Mesothelial cell of epicardium (in vitro differentiated cells): ENCODE data around the gene ST8SIA6. TPM values are rescaled to one million over a fixed set of nuclear protein-coding genes. Genes with fewer than 3 reads are reported as not detected.

Source experiments
- DNase-seq, 2 experiments: peaks; one replicate each; pipeline ENCODE4 v3.0.0; 2021; ENCODE audit warnings: low spot score in 2 of 2; ENCODE audit not compliant: unreplicated experiment in 2 of 2
- H3K27ac Mint-ChIP-seq: 2 replicates; pipeline ENCODE4 v1.8.0; 2021; ENCODE audit warnings: mixed read lengths
- H3K27me3 Mint-ChIP-seq: 2 replicates; pipeline ENCODE4 v1.8.0; 2021; ENCODE audit warnings: low read depth, mixed read lengths
- H3K36me3 Mint-ChIP-seq: 2 replicates; pipeline ENCODE4 v1.8.0; 2021; ENCODE audit warnings: mixed read lengths
- H3K4me1 Mint-ChIP-seq: 2 replicates; pipeline ENCODE4 v1.8.0; 2021; ENCODE audit warnings: mixed read lengths
- H3K4me3 Mint-ChIP-seq: 2 replicates; pipeline ENCODE4 v1.8.0; 2021; ENCODE audit warnings: mild to moderate bottlenecking, moderate library complexity, mixed read lengths
- H3K9me3 Mint-ChIP-seq: 2 replicates; pipeline ENCODE4 v1.8.0; 2021; ENCODE audit warnings: mixed read lengths
- total RNA-seq: library from RNA; stranded (reverse); gene quantifications from 3 replicates; pipeline ENCODE4 v1.2.1, GENCODE V29; 2021
- TF ChIP-seq, protein P1 (sequence below): fragments of 200-600 bp; sonication (generic); IDR thresholded peaks from one replicate; pipeline ENCODE4 v1.5.0; 2021; ENCODE audit warnings: antibody characterized with exemption; ENCODE audit not compliant: unreplicated experiment

The ST8SIA6 gene
- total RNA-seq, 1 donor from 2014 or later, result 1.4 TPM

- TF ChIP-seq, protein P1, sequence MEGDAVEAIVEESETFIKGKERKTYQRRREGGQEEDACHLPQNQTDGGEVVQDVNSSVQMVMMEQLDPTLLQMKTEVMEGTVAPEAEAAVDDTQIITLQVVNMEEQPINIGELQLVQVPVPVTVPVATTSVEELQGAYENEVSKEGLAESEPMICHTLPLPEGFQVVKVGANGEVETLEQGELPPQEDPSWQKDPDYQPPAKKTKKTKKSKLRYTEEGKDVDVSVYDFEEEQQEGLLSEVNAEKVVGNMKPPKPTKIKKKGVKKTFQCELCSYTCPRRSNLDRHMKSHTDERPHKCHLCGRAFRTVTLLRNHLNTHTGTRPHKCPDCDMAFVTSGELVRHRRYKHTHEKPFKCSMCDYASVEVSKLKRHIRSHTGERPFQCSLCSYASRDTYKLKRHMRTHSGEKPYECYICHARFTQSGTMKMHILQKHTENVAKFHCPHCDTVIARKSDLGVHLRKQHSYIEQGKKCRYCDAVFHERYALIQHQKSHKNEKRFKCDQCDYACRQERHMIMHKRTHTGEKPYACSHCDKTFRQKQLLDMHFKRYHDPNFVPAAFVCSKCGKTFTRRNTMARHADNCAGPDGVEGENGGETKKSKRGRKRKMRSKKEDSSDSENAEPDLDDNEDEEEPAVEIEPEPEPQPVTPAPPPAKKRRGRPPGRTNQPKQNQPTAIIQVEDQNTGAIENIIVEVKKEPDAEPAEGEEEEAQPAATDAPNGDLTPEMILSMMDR, result no peak
- Mint-ChIP-seq H3K9me3 (peaks cover 6% of the 10 kb centered on the region), H3K4me3 (no peak overlapping the region), H3K27ac (no peak overlapping the region), H3K4me1 (peaks cover 2% of the 10 kb centered on the region), H3K27me3 (peaks cover 14% of the 10 kb centered on the region), H3K36me3 (no peaks in the 10 kb centered on the region)
- no peak for DNase-seq
These were observed 21.7 kb upstream of the ST8SIA6 start for GRCh38 chr10:17476073-17476472.

GRCh38 chr10:17475661-17476060 is 21.3 kb upstream of the ST8SIA6 start:
- no peaks in the 10 kb centered on the region for H3K36me3 Mint-ChIP-seq

GRCh38 chr10:17474595-17475323 is 20.4 kb upstream of the ST8SIA6 start:
- H3K27ac Mint-ChIP-seq, result no peak overlapping the region
- H3K27me3 Mint-ChIP-seq, result peaks cover 14% of the 10 kb centered on the region
- no peak overlapping the region for H3K4me3 Mint-ChIP-seq
- DNase-seq, result no peak
- TF ChIP-seq, protein P1, result no peak
- peaks cover 7% of the 10 kb centered on the region for H3K9me3 Mint-ChIP-seq
- H3K36me3 Mint-ChIP-seq, result no peaks in the 10 kb centered on the region
- peaks cover 2% of the 10 kb centered on the region for H3K4me1 Mint-ChIP-seq

More at GRCh38 chr10:17475661-17476060, 21.3 kb upstream of the ST8SIA6 start:
- H3K4me1 Mint-ChIP-seq, result peaks cover 2% of the 10 kb centered on the region
- no peak overlapping the region for H3K4me3 Mint-ChIP-seq
- no peak overlapping the region for H3K27ac Mint-ChIP-seq
- DNase-seq, result no peak
- H3K9me3 Mint-ChIP-seq, result peaks cover 2% of the 10 kb centered on the region
- peaks cover 14% of the 10 kb centered on the region for H3K27me3 Mint-ChIP-seq
- TF ChIP-seq, protein P1, result no peak

DNA sequence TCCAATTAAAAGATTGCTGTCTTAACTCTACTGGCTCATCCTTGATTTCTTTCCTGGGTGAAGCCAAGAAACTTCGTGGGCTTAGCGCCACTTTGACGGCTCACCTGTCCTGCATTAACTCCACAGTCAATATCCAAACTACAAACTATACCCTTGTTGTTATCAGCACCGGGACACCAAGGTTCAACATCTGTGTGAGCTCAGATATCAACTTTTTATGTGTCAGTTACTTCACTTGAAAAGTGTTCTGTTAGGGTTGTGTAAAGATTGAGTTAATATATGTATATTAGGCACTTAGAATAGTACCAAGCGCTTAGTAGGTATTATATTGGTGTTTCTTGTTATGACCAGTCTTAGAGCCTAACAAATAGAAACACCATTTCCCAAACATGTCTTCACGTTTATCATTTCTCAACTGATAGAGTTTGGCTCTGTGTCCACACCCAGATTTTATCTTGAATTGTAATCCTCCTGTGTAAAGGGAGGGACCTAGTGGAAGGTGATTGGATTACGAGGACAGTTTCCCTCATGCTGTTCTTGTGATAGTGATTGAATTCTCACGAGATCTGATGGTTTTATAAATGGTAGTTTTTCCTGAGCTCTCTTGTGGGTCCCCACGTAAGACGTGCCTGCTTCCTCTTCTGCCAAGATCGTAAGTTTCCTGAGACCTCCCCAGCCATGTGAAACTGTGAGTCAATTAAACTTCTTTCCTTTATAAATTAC is 19.0 kb upstream of the ST8SIA6 start:
- no peak for DNase-seq
- H3K4me1 Mint-ChIP-seq, result peaks cover 2% of the 10 kb centered on the region
- TF ChIP-seq, protein P1, result no peak
- H3K9me3 Mint-ChIP-seq, result peaks cover 10% of the 10 kb centered on the region
- H3K36me3 Mint-ChIP-seq, result no peaks in the 10 kb centered on the region
- H3K27me3 Mint-ChIP-seq, result peaks cover 18% of the 10 kb centered on the region
- no peak overlapping the region for H3K27ac Mint-ChIP-seq
- no peak overlapping the region for H3K4me3 Mint-ChIP-seq

GRCh38 chr10:17472481-17473227 is 18.3 kb upstream of the ST8SIA6 start:
- no peak for DNase-seq
- H3K36me3 Mint-ChIP-seq, result no peaks in the 10 kb centered on the region
- peaks cover 2% of the 10 kb centered on the region for H3K4me1 Mint-ChIP-seq
- H3K27me3 Mint-ChIP-seq, result peaks cover 23% of the 10 kb centered on the region
- H3K9me3 Mint-ChIP-seq, result peaks cover 10% of the 10 kb centered on the region
- H3K4me3 Mint-ChIP-seq, result no peak overlapping the region
- H3K27ac Mint-ChIP-seq, result no peak overlapping the region
- TF ChIP-seq, protein P1, result no peak
